ENCODE results near the gene DOK6.

Gene DOK6

GRCh38 chr18:69840001-69840400 lies 439.3 kb downstream of the DOK6 start:
- Histone ChIP-seq H2BK120ac (ENCODE audit: low read depth, low read length) (no peak overlapping the region), H4K8ac (ENCODE audit: low read length) (no peak overlapping the region), H3K79me1 (replicated peaks; ENCODE audit: low read length, poor library complexity, severe bottlenecking) (no peaks in the 10 kb centered on the region), H3K18ac (ENCODE audit: low read depth in 1 of 2, low read length in 2 of 2) (peak overlapping the region in 1 of 2 experiments; percentile 49), H4K91ac (ENCODE audit: low read length) (no peak overlapping the region), H2BK12ac (ENCODE audit: low read length in 2 of 2) (peak overlapping the region in 1 of 2 experiments; percentile 37), H3K4me3 (ENCODE audit: insufficient read depth in 1 of 2, low read depth in 1 of 2, low read length in 2 of 2) (no peak overlapping the region), H3K4me1 (ENCODE audit: control insufficient read depth, insufficient read depth, low read depth, low read length) (peaks cover 2% of the 10 kb centered on the region), H3K27ac (ENCODE audit: low read length, poor library complexity, severe bottlenecking) (no peak overlapping the region), H3K9ac (ENCODE audit: low read length) (no peak overlapping the region), H3K36me3 (ENCODE audit: control insufficient read depth in 1 of 2, insufficient read depth in 2 of 2, low read depth in 1 of 2, low read length in 2 of 2) (no peaks in the 10 kb centered on the region), H2AK5ac (ENCODE audit: low read length, severe bottlenecking) (no peak overlapping the region), H3K14ac (ENCODE audit: low read length in 2 of 2) (no peak overlapping the region), H2BK5ac (ENCODE audit: low read depth, low read length, poor library complexity, severe bottlenecking) (no peak overlapping the region), H3K23ac (ENCODE audit: low read length in 2 of 2) (no peak overlapping the region), H3K4ac (ENCODE audit: low read depth in 1 of 2, low read length in 2 of 2) (no peak overlapping the region), H2AFZ (ENCODE audit: low read depth, low read length) (no peak overlapping the region), H3K9me3 (ENCODE audit: control insufficient read depth, low read length) (no peaks in the 10 kb centered on the region), H3K4me2 (ENCODE audit: low read length, poor library complexity, severe bottlenecking) (no peak overlapping the region), H3K27me3 (ENCODE audit: control insufficient read depth in 1 of 2, insufficient read depth in 1 of 2, low read length in 2 of 2) (no peaks in the 10 kb centered on the region), H2BK15ac (ENCODE audit: low read depth, poor library complexity, severe bottlenecking) (no peak overlapping the region)
- 96% methylated on average over 11 of the region's 11 CpGs for WGBS
- no peak for DNase-seq

- H2AK5ac ChIP-seq (ENCODE audit: low read length, severe bottlenecking) = no peak overlapping the region
- no peak overlapping the region for H3K23ac ChIP-seq (ENCODE audit: low read length in 2 of 2)
- H3K4me3 ChIP-seq (ENCODE audit: insufficient read depth in 1 of 2, low read depth in 1 of 2, low read length in 2 of 2) = no peak overlapping the region
- no peak overlapping the region for H3K4me2 ChIP-seq (ENCODE audit: low read length, poor library complexity, severe bottlenecking)
- H3K27ac ChIP-seq (ENCODE audit: low read length, poor library complexity, severe bottlenecking) = no peak overlapping the region
- no peak overlapping the region for H3K9ac ChIP-seq (ENCODE audit: low read length)
- 65% methylated on average over 7 of the region's 7 CpGs for whole genome bisulfite sequencing
- no peak overlapping the region for H4K8ac ChIP-seq (ENCODE audit: low read length)
- H2BK15ac ChIP-seq (ENCODE audit: low read depth, poor library complexity, severe bottlenecking) = no peak overlapping the region
- no peak overlapping the region for H2BK5ac ChIP-seq (ENCODE audit: low read depth, low read length, poor library complexity, severe bottlenecking)
- H2AFZ ChIP-seq (ENCODE audit: low read depth, low read length) = no peak overlapping the region
- H3K14ac ChIP-seq (ENCODE audit: low read length in 2 of 2) = no peak overlapping the region
- DNase-seq = peak; percentile 43
- H3K18ac ChIP-seq (ENCODE audit: low read depth in 1 of 2, low read length in 2 of 2) = no peak overlapping the region
- no peaks in the 10 kb centered on the region for H3K36me3 ChIP-seq (ENCODE audit: control insufficient read depth in 1 of 2, insufficient read depth in 2 of 2, low read depth in 1 of 2, low read length in 2 of 2)
- no peak overlapping the region for H2BK12ac ChIP-seq (ENCODE audit: low read length in 2 of 2)
- no peak overlapping the region for H2BK120ac ChIP-seq (ENCODE audit: low read depth, low read length)
- no peaks in the 10 kb centered on the region for H3K27me3 ChIP-seq (ENCODE audit: control insufficient read depth in 1 of 2, insufficient read depth in 1 of 2, low read length in 2 of 2)
- H3K9me3 ChIP-seq (ENCODE audit: control insufficient read depth, low read length) = no peaks in the 10 kb centered on the region
- H4K91ac ChIP-seq (ENCODE audit: low read length) = no peak overlapping the region
- peaks cover 2% of the 10 kb centered on the region for H3K4me1 ChIP-seq (ENCODE audit: control insufficient read depth, insufficient read depth, low read depth, low read length)
- no peak overlapping the region for H3K4ac ChIP-seq (ENCODE audit: low read depth in 1 of 2, low read length in 2 of 2)
- no peaks in the 10 kb centered on the region for H3K79me1 ChIP-seq (replicated peaks; ENCODE audit: low read length, poor library complexity, severe bottlenecking)
Observed at GRCh38 chr18:69840445-69840844, 439.8 kb downstream of the DOK6 start.

GRCh38 chr18:69841117-69841516 lies 440.4 kb downstream of the DOK6 start:
- H3K36me3 ChIP-seq (ENCODE audit: control insufficient read depth in 1 of 2, insufficient read depth in 2 of 2, low read depth in 1 of 2, low read length in 2 of 2) = no peaks in the 10 kb centered on the region
- H3K23ac ChIP-seq (ENCODE audit: low read length in 2 of 2) = no peak overlapping the region
- no peak overlapping the region for H2BK5ac ChIP-seq (ENCODE audit: low read depth, low read length, poor library complexity, severe bottlenecking)
- DNase-seq = no peak
- 95% methylated on average over 9 of the region's 9 CpGs for WGBS
- H3K18ac ChIP-seq (ENCODE audit: low read depth in 1 of 2, low read length in 2 of 2) = peak overlapping the region in 1 of 2 experiments; percentile 44
- H3K79me1 ChIP-seq (replicated peaks; ENCODE audit: low read length, poor library complexity, severe bottlenecking) = no peaks in the 10 kb centered on the region
- no peak overlapping the region for H3K4me2 ChIP-seq (ENCODE audit: low read length, poor library complexity, severe bottlenecking)
- no peak overlapping the region for H2AK5ac ChIP-seq (ENCODE audit: low read length, severe bottlenecking)
- H3K4me3 ChIP-seq (ENCODE audit: insufficient read depth in 1 of 2, low read depth in 1 of 2, low read length in 2 of 2) = no peak overlapping the region
- H2BK120ac ChIP-seq (ENCODE audit: low read depth, low read length) = no peak overlapping the region
- no peak overlapping the region for H3K4ac ChIP-seq (ENCODE audit: low read depth in 1 of 2, low read length in 2 of 2)
- H2AFZ ChIP-seq (ENCODE audit: low read depth, low read length) = no peak overlapping the region
- H2BK12ac ChIP-seq (ENCODE audit: low read length in 2 of 2) = no peak overlapping the region
- no peak overlapping the region for H3K14ac ChIP-seq (ENCODE audit: low read length in 2 of 2)
- H3K27ac ChIP-seq (ENCODE audit: low read length, poor library complexity, severe bottlenecking) = no peak overlapping the region
- H3K9ac ChIP-seq (ENCODE audit: low read length) = no peak overlapping the region
- no peak overlapping the region for H4K91ac ChIP-seq (ENCODE audit: low read length)
- H3K9me3 ChIP-seq (ENCODE audit: control insufficient read depth, low read length) = no peaks in the 10 kb centered on the region
- no peak overlapping the region for H2BK15ac ChIP-seq (ENCODE audit: low read depth, poor library complexity, severe bottlenecking)
- H4K8ac ChIP-seq (ENCODE audit: low read length) = no peak overlapping the region
- no peaks in the 10 kb centered on the region for H3K27me3 ChIP-seq (ENCODE audit: control insufficient read depth in 1 of 2, insufficient read depth in 1 of 2, low read length in 2 of 2)
- H3K4me1 ChIP-seq (ENCODE audit: control insufficient read depth, insufficient read depth, low read depth, low read length) = peaks cover 2% of the 10 kb centered on the region

DNA sequence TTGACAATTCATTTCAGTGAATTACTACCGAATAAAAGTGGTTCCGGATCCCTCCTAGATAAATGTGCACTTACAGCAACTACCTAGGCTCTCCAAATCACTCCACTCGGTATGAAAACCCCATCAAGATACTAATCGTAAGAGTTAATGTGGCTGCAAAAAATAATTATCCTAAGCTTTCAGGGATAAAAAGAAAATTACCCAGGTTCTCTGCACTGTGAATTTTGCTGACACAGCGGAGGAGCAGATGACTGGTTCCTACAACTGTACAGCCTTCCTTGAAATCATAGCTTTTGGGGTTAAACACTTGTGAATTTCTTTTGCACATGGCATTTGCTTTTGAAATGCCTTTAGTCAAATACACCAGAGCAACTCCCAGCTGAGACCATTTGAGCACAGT lies 442.3 kb downstream of the DOK6 start:
- no peak overlapping the region for H2BK120ac ChIP-seq (ENCODE audit: low read depth, low read length)
- no peak overlapping the region for H3K4me3 ChIP-seq (ENCODE audit: insufficient read depth in 1 of 2, low read depth in 1 of 2, low read length in 2 of 2)
- no peak overlapping the region for H3K14ac ChIP-seq (ENCODE audit: low read length in 2 of 2)

More for the DNA sequence above, 442.3 kb downstream of the DOK6 start:
- no peaks in the 10 kb centered on the region for H3K79me1 ChIP-seq (replicated peaks; ENCODE audit: low read length, poor library complexity, severe bottlenecking)
- no peak overlapping the region for H3K18ac ChIP-seq (ENCODE audit: low read depth in 1 of 2, low read length in 2 of 2)
- no peak overlapping the region for H2AFZ ChIP-seq (ENCODE audit: low read depth, low read length)
- no peak overlapping the region for H2BK12ac ChIP-seq (ENCODE audit: low read length in 2 of 2)
- no peaks in the 10 kb centered on the region for H3K27me3 ChIP-seq (ENCODE audit: control insufficient read depth in 1 of 2, insufficient read depth in 1 of 2, low read length in 2 of 2)
- H3K23ac ChIP-seq (ENCODE audit: low read length in 2 of 2) = no peak overlapping the region
- DNase-seq = no peak
- no peak overlapping the region for H2BK5ac ChIP-seq (ENCODE audit: low read depth, low read length, poor library complexity, severe bottlenecking)
- no peak overlapping the region for H4K91ac ChIP-seq (ENCODE audit: low read length)
- no peaks in the 10 kb centered on the region for H3K9me3 ChIP-seq (ENCODE audit: control insufficient read depth, low read length)
- no peak overlapping the region for H3K4ac ChIP-seq (ENCODE audit: low read depth in 1 of 2, low read length in 2 of 2)
- H2AK5ac ChIP-seq (ENCODE audit: low read length, severe bottlenecking) = no peak overlapping the region
- H3K4me2 ChIP-seq (ENCODE audit: low read length, poor library complexity, severe bottlenecking) = no peak overlapping the region
- no peaks in the 10 kb centered on the region for H3K36me3 ChIP-seq (ENCODE audit: control insufficient read depth in 1 of 2, insufficient read depth in 2 of 2, low read depth in 1 of 2, low read length in 2 of 2)
- H3K9ac ChIP-seq (ENCODE audit: low read length) = no peak overlapping the region
- H4K8ac ChIP-seq (ENCODE audit: low read length) = no peak overlapping the region
- no peak overlapping the region for H2BK15ac ChIP-seq (ENCODE audit: low read depth, poor library complexity, severe bottlenecking)
- peaks cover 2% of the 10 kb centered on the region for H3K4me1 ChIP-seq (ENCODE audit: control insufficient read depth, insufficient read depth, low read depth, low read length)
- 78% methylated on average over 5 of the region's 5 CpGs for WGBS
- no peak overlapping the region for H3K27ac ChIP-seq (ENCODE audit: low read length, poor library complexity, severe bottlenecking)
